DOHH2 (cell line): ENCODE results near the gene NUDT3.

ENCODE experiments used
- CTCF ChIP-seq: fragments of 200-600 bp; sonication (generic); IDR thresholded peaks from one replicate; pipeline ENCODE4 v1.5.1; 2014; ENCODE audit warnings: antibody characterized with exemption, mild to moderate bottlenecking, low read depth, low read length; ENCODE audit not compliant: poor library complexity, severe bottlenecking
- EZH2phosphoT487 ChIP-seq: fragments of 200-600 bp; sonication (generic); IDR thresholded peaks from 2 replicates; pipeline ENCODE4 v1.6.1; 2017; ENCODE audit warnings: borderline replicate concordance, mild to moderate bottlenecking, antibody characterized with exemption, low read length, moderate library complexity, mixed read lengths

GRCh38 chr6:34237316-34237721, 155.2 kb downstream of the NUDT3 start:
- TF ChIP-seq CTCF (no peak), EZH2phosphoT487 (no peak)
